T-cell (primary cell): Measurements from ENCODE around the gene CBL. TPM values are rescaled to one million over a fixed set of nuclear protein-coding genes. Genes with fewer than 3 reads are reported as not detected.
A peak's percentile ranks its signal among the peaks of the same experiment; 100 is the strongest.

Source experiments
- ATAC-seq, 4 experiments: fragments of 200-7000 bp in 3 of 4; fragments of 150-1000 bp in 1 of 4; cut with Tn5 transposase; replicated peaks in 1 of 4; 1 replicate in 3 of 4; 2 replicates in 1 of 4; pipeline ENCODE4 v1.10.0; 2021; ENCODE audit warnings: moderate library complexity in 3 of 4, mild to moderate bottlenecking in 2 of 4, moderate number of reproducible peaks in 1 of 4
- CTCF ChIA-PET, 2 donors: fragments of 300-600 bp; sonication (Branson Sonifier 250); formaldehyde crosslinking; loops; one replicate each; lab custom pipeline; 2022; ENCODE audit warnings: antibody characterized with exemption in 2 of 2; lab: Charles Lee
- POLR2A ChIA-PET, 2 donors: fragments of 300-600 bp; sonication (Branson Sonifier 250); formaldehyde crosslinking; loops; one replicate each; lab custom pipeline; 2022; ENCODE audit warnings: antibody characterized with exemption in 2 of 2; lab: Charles Lee
- DNase-seq, 35 experiments: peaks; one replicate each; pipeline versions ENCODE4 v3.0.0 to v3.0.0-alpha.2; 2013 to 2023
- H3K27ac ChIP-seq: one replicate; pipeline ENCODE4 v1.5.1; 2013; ENCODE audit warnings: low read length
- H3K27me3 ChIP-seq, 2 experiments: replicated peaks in 1 of 2; 1 replicate in 1 of 2; 2 replicates in 1 of 2; pipeline versions ENCODE4 v1.6.1 to v1.7.0; 2013; ENCODE audit warnings: low read length in 1 of 2, mixed read lengths in 1 of 2; ENCODE audit not compliant: control insufficient read depth in 2 of 2, insufficient read depth in 2 of 2; ENCODE audit errors: extremely low read depth in 1 of 2
- H3K36me3 ChIP-seq, 2 donors: 1 replicate in 1 of 2; 2 replicates in 1 of 2; pipeline versions ENCODE4 v1.6.1 to v1.7.0; 2013; ENCODE audit warnings: low read length in 1 of 2; ENCODE audit not compliant: control insufficient read depth in 2 of 2, insufficient read depth in 1 of 2; ENCODE audit errors: extremely low read depth in 1 of 2
- H3K4me1 ChIP-seq, 2 experiments: 1 replicate in 1 of 2; 2 replicates in 1 of 2; pipeline versions ENCODE4 v1.6.1 to v1.7.0; 2013; ENCODE audit warnings: low read length in 2 of 2, mixed read lengths in 1 of 2; ENCODE audit not compliant: insufficient read depth in 2 of 2, control insufficient read depth in 1 of 2; ENCODE audit errors: extremely low read depth in 1 of 2
- H3K4me3 ChIP-seq, 2 donors: 1 replicate in 1 of 2; 2 replicates in 1 of 2; pipeline versions ENCODE4 v1.5.1 to v1.7.0; 2013; ENCODE audit warnings: mild to moderate bottlenecking in 2 of 2, low read length in 1 of 2, moderate library complexity in 1 of 2; ENCODE audit not compliant: control insufficient read depth in 1 of 2; ENCODE audit errors: extremely low read depth in 1 of 2
- H3K9me3 ChIP-seq: 2 replicates; pipeline ENCODE4 v1.7.0; 2013
- H3K27ac Mint-ChIP-seq, 2 donors: one replicate each; pipeline ENCODE4 v1.8.0; 2020 to 2021; ENCODE audit warnings: mild to moderate bottlenecking in 2 of 2, mixed read lengths in 2 of 2
- H3K27me3 Mint-ChIP-seq, 2 donors: one replicate each; pipeline ENCODE4 v1.8.0; 2021 to 2022; ENCODE audit warnings: mixed read lengths in 2 of 2
- H3K36me3 Mint-ChIP-seq: one replicate; pipeline ENCODE4 v1.8.0; 2021; ENCODE audit warnings: mixed read lengths
- H3K4me1 Mint-ChIP-seq, 3 donors: one replicate each; pipeline ENCODE4 v1.8.0; 2020 to 2022; ENCODE audit warnings: mixed read lengths in 3 of 3, mild to moderate bottlenecking in 1 of 3
- H3K4me3 Mint-ChIP-seq, 3 donors: one replicate each; pipeline ENCODE4 v1.8.0; 2020 to 2022; ENCODE audit warnings: mild to moderate bottlenecking in 3 of 3, mixed read lengths in 3 of 3, moderate library complexity in 3 of 3
- H3K9me3 Mint-ChIP-seq, 3 donors: one replicate each; pipeline ENCODE4 v1.8.0; 2020 to 2022; ENCODE audit warnings: mixed read lengths in 3 of 3
- WGBS: methylation state at CpG from one replicate; pipeline ENCODE4 v1.1.5; 2013; ENCODE audit warnings: missing lambda C conversion rate; ENCODE audit not compliant: insufficient coverage; 5-methylcytosine and 5-hydroxymethylcytosine counted together
- total RNA-seq, 35 experiments: library from RNA in 6 of 35; stranded (reverse) in 6 of 35; fragments of 120-200 nt in 1 of 35; gene quantifications; one replicate each; pipeline versions ENCODE4 v1.2.1 to v1.2.4 and lab custom pipeline; 2013 to 2026

CBL gene
- total RNA-seq, 5 donors from 2014 or later (not counting 1 experiment from before 2014, with no cell fraction given) = 40.9 to 42.2 (median 41.1) TPM

DNA sequence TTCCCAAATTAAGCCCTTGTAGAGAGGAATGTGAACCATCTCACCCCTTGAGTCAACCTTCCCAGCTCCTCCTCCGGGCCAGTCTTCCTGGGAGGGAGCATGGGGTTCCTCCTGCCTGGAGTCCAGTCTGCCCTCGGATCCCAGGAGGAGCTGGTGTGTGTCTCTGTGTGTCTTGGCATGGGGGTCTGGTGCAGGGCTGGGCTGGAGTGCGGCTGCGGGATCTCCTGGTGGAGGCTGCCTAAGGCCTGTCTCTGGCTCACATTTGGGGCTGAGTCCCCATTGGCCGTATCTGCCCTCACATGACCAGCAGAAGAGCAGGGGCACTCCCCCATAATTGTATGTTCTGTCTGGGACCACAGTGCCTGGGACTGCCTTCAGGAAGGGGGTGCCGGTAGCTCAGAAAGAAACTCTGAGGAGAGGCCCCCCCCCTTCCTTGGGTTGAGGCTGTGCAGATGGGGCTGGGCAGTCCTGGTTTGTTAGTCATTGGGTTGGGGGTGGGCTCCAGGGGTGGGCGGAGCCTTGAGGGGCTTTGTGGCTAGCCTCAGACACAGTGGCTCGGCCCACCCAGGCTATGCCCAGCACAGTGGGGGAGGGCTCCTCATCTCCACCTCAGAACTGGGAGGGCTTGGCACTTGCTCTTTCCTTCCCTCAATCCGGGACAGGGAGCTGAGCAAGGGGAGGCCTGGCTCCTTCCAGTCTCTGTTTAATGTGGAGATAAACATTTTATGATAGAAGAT, 131.6 kb downstream of the CBL start:
- CTCF ChIA-PET = interaction anchor here (0.5 to 2.8 kb wide), 28 partner anchors 9 to 1274 kb away, joined by 3 to 11 read pairs (median 4); partner anchors contain the start of genes CBL (in 2 of the 2), C2CD2L (in 1 of the 2), MFRP (in 1 of the 2) and NLRX1 (in 1 of the 2)
- H3K27me3 Mint-ChIP-seq = peaks cover 12 to 28% of the 10 kb centered on the region in 2 donors
- H3K27ac Mint-ChIP-seq = no peak overlapping the region
- no peak overlapping the region for H3K4me3 ChIP-seq
- H3K36me3 Mint-ChIP-seq = peaks cover 7% of the 10 kb centered on the region
- ATAC-seq (no peak), DNase-seq (no peak)
- H3K27ac ChIP-seq = no peak overlapping the region
- H3K27me3 ChIP-seq = peaks cover 6 to 47% of the 10 kb centered on the region in 2 experiments
- peaks cover 2 to 6% of the 10 kb centered on the region in 2 donors for H3K36me3 ChIP-seq
- no peaks in the 10 kb centered on the region for H3K9me3 ChIP-seq
- H3K4me1 ChIP-seq = peaks cover 14 to 58% of the 10 kb centered on the region in 2 experiments
- 100% methylated on average over 1 of the region's 9 CpGs for WGBS
- POLR2A ChIA-PET = interaction anchor here (0.6 kb wide), 3 partner anchors 16 to 324 kb away, joined by 3 to 11 read pairs (median 8); no protein-coding TSS in a partner anchor
- H3K4me3 Mint-ChIP-seq = peak overlapping the region in 1 of 3 donors; percentile 93
- H3K4me1 Mint-ChIP-seq = peaks cover 38 to 55% (median 42%) of the 10 kb centered on the region in 3 donors
- H3K9me3 Mint-ChIP-seq = no peaks in the 10 kb centered on the region

DNA sequence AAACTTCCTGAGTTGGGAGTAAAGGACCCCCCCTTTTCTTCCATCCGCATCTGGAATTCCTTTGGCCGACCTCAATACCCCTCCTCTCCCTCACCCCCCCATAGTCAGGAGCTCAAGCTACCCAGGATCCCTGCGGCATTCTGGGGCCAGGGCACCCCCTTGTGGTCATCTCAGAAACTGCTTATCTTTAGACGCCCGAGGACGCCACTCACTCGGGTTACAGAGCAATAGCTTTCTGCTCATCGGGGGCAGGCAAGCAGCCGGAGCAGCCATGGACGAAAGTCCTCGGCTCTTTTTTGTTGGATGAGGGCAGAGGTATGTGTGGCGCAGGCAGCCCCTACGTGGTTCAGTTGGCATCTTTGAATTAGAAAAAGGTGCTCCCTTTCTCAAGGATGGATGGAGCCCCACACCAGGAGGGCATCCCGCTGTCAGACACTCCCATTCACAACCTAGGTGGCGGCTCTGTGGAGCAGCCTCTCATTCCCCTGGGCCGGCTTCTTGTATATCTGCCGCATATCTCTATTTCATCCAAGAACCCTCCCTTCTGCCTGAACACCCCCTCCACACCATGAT, 132.3 kb downstream of the CBL start:
- H3K27me3 ChIP-seq = peaks cover 6 to 53% of the 10 kb centered on the region in 2 experiments
- H3K36me3 ChIP-seq = peaks cover 2 to 6% of the 10 kb centered on the region in 2 donors
- POLR2A ChIA-PET = interaction anchor here (0.5 to 0.6 kb wide), 5 partner anchors 10 to 734 kb away, joined by 5 to 14 read pairs (median 10); no protein-coding TSS in a partner anchor
- Mint-ChIP-seq H3K4me3 (peak overlapping the region in 2 of 3 donors; percentile 26 to 65), H3K27me3 (peaks cover 15 to 34% of the 10 kb centered on the region in 2 donors), H3K4me1 (peaks cover 38 to 50% (median 40%) of the 10 kb centered on the region in 3 donors), H3K27ac (no peak overlapping the region), H3K36me3 (peaks cover 7% of the 10 kb centered on the region), H3K9me3 (no peaks in the 10 kb centered on the region)
- peak in 34 of 35 experiments; percentile 22 to 84 (median 60) for DNase-seq
- CTCF ChIA-PET = interaction anchor here (0.6 to 2.8 kb wide), 27 partner anchors 9 to 1273 kb away, joined by 3 to 11 read pairs (median 4); partner anchors contain the start of genes CBL (in 2 of the 2) and NLRX1 (in 1 of the 2)
- no peak overlapping the region for H3K4me3 ChIP-seq
- peaks cover 14 to 58% of the 10 kb centered on the region in 2 experiments for H3K4me1 ChIP-seq
- peak in 3 of 4 experiments; percentile 17 to 23 (median 23) for ATAC-seq
- H3K9me3 ChIP-seq = no peaks in the 10 kb centered on the region
- WGBS = 38% methylated on average over 10 of the region's 17 CpGs
- H3K27ac ChIP-seq = no peak overlapping the region

DNA sequence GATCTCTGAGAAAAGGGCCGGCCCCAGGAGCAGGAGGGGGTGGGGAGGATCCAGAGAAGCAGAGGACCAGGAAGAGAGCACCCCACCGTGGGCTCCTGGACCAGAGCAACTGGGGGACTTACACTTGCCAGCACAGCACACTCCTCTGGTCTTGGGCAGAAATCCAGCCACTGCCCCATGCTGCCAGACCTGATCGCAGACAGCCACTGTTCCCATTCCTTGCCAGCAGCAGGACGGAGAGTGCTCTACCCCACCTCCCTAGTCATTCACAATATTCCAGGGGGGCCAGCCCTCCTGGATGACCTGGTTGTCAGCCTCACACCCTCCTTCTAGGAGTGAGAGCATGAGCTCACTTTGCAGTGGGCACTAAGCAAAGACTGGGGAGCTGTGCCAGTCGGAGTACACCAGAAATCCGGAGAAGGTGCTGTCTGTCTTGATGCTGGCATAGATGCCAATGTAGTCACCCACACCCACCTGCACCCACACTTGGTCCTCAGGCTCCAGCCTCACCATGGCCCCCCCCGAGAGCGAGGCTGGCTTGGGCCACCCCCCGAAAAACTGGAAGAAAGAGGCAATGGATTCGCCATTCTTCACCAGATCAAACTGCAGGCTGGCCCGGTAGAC, 132.9 kb downstream of the CBL start:
- peak overlapping the region in 1 of 2 donors; percentile 27 for H3K27ac Mint-ChIP-seq
- Histone ChIP-seq H3K27ac (no peak overlapping the region), H3K9me3 (no peaks in the 10 kb centered on the region), H3K27me3 (peaks cover 6 to 59% of the 10 kb centered on the region in 2 experiments), H3K4me3 (no peak overlapping the region), H3K4me1 (peaks cover 14 to 52% of the 10 kb centered on the region in 2 experiments), H3K36me3 (peaks cover 2 to 6% of the 10 kb centered on the region in 2 donors)
- WGBS = 85% methylated on average over 10 of the region's 11 CpGs
- peaks cover 7% of the 10 kb centered on the region for H3K36me3 Mint-ChIP-seq
- ChIA-PET POLR2A (no interaction called here), CTCF (interaction anchor here (0.6 to 2.8 kb wide), 8 partner anchors 9 to 843 kb away, joined by 3 to 11 read pairs (median 6); no protein-coding TSS in a partner anchor)
- H3K4me3 Mint-ChIP-seq = peak overlapping the region in 2 of 3 donors; percentile 31 to 65
- ATAC-seq = no peak
- H3K9me3 Mint-ChIP-seq = no peaks in the 10 kb centered on the region
- DNase-seq = no peak
- peaks cover 32 to 47% (median 36%) of the 10 kb centered on the region in 3 donors for H3K4me1 Mint-ChIP-seq
- H3K27me3 Mint-ChIP-seq = peaks cover 18 to 39% of the 10 kb centered on the region in 2 donors

DNA sequence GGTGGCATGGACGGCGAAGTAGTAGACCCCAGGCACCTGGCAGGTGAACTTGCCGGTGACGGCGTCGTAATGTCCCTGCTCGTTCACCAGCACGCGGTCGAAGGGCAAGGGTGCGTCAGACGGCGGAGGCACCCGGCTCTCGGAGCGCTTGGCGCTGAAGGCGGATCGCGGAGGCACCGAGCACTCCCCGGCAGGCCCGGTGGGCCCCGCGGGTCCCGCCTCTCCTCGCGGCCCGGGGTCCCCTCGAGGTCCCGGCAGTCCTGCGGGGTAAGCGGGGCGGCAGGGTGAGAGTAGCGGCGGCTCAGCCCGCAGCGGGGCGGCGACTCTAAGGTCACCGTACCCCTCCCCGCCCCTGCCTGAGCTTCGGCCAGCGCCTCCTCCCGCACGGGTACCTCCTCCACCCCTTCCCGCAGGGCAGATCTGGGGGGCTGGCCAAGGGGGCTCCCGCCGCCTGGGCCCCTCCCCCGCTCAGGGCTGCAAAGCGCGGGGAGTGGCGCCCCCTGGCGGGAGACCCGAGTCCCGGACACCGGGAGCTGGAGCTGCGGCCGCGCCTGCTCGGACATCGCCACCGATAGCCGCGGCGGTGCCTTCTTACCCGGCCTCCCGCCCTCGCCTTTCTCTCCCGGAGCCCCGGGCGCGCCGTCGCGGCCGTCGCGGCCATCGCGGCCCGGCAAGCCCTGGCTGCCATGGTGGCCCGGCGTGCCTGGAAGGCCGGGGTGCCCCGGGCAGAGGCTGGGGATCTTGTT, 133.6 kb downstream of the CBL start:
- Mint-ChIP-seq H3K4me1 (peaks cover 28 to 41% (median 32%) of the 10 kb centered on the region in 3 donors), H3K27me3 (peaks cover 18 to 39% of the 10 kb centered on the region in 2 donors), H3K27ac (no peak overlapping the region), H3K36me3 (peaks cover 7% of the 10 kb centered on the region), H3K9me3 (no peaks in the 10 kb centered on the region), H3K4me3 (peak overlapping the region in 2 of 3 donors; percentile 31 to 65)
- H3K27ac ChIP-seq = no peak overlapping the region
- CTCF ChIA-PET = interaction anchor here in 1 of 2 donors (2.8 kb wide), 1 partner anchor 18 kb away, joined by 10 read pairs; no protein-coding TSS in a partner anchor
- 18% methylated on average over 73 of the region's 86 CpGs for whole genome bisulfite sequencing
- H3K4me1 ChIP-seq = peaks cover 13 to 50% of the 10 kb centered on the region in 2 experiments
- DNase-seq (peak in 2 of 35 experiments; percentile 41 to 53), ATAC-seq (peak in 2 of 4 experiments; percentile 5 to 28)
- peaks cover 6 to 65% of the 10 kb centered on the region in 2 experiments for H3K27me3 ChIP-seq
- H3K9me3 ChIP-seq = no peaks in the 10 kb centered on the region
- H3K36me3 ChIP-seq = peaks cover 2 to 6% of the 10 kb centered on the region in 2 donors
- POLR2A ChIA-PET = no interaction called here
- peak overlapping the region in 1 of 2 donors; percentile 32 for H3K4me3 ChIP-seq

DNA sequence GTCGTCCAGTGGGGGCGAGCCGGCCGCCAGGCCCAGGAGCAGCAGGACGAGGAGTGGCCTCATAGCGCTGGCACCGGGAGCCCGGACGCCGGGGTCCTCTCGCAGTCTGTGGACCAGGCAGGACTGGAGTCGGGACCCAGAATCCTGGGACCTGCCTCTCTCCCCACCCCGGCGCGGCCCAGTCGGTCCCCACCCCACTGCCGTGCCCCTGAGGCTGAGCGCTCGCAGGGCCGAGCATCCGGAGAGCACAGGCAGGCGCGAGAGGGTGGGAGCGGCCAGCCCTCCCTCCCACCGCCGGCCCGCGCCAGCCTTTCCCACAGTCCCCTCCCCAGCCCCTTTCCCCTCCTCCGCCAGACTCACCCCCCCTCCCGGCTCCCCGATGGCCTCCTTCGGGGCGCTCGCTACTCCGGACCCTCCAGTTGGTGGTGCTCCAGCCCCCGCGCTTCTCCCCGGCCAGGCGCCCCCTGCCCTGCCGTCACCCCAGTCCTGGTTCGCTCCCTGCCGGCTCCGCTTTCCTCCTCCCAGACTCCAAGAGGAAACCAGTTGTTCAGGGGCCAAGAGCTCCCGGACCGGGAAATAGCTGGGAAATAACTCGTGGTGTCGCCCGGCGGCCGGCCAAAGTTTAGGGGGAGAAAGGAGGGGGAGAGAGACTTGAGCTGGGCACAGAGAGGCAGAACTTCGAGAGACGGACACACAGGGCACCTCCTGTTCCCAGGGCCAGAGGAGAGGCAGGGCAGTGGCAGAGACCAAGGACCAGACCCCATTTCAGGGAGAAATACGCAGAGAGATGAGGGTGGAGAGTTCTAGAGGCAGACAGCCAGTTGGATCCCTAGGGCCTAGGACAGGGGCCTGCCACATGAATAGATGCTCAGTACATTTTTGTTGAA, 134.4 kb downstream of the CBL start, which contains the start of gene C1QTNF5:
Gene C1QTNF5, minus strand, starts transcription at position 549 of the 887 bp plus-strand sequence. Its CDS starts 486 bp downstream, at position 63.
- no peak within 1 kb of the TSS for H3K27ac ChIP-seq
- ChIA-PET POLR2A (interaction anchor here in 1 of 2 donors (0.6 kb wide), 1 partner anchor 864 kb away, joined by 6 read pairs; no protein-coding TSS in a partner anchor), CTCF (no interaction called here)
- DNase-seq (no peak), ATAC-seq (peak in 2 of 4 experiments; percentile 7 to 20)
- Mint-ChIP-seq H3K27ac (no peak within 1 kb of the TSS), H3K9me3 (no peaks in the 10 kb centered on the region), H3K27me3 (peaks cover 23 to 43% of the 10 kb centered on the region in 2 donors), H3K4me1 (peaks cover 24 to 33% (median 24%) of the 10 kb centered on the region in 3 donors), H3K36me3 (peaks cover 7% of the 10 kb centered on the region), H3K4me3 (peak within 1 kb of the TSS in 1 of 3 donors; percentile 20)
- H3K27me3 ChIP-seq = peaks cover 6 to 74% of the 10 kb centered on the region in 2 experiments
- H3K4me1 ChIP-seq = peaks cover 9 to 42% of the 10 kb centered on the region in 2 experiments
- peaks cover 2 to 6% of the 10 kb centered on the region in 2 donors for H3K36me3 ChIP-seq
- peak within 1 kb of the TSS in 1 of 2 donors; percentile 32 for H3K4me3 ChIP-seq
- H3K9me3 ChIP-seq = no peaks in the 10 kb centered on the region
- WGBS = 13% methylated on average over 49 of the region's 53 CpGs
